ENCODE results near the gene C6orf89.

C6orf89 gene

DNA sequence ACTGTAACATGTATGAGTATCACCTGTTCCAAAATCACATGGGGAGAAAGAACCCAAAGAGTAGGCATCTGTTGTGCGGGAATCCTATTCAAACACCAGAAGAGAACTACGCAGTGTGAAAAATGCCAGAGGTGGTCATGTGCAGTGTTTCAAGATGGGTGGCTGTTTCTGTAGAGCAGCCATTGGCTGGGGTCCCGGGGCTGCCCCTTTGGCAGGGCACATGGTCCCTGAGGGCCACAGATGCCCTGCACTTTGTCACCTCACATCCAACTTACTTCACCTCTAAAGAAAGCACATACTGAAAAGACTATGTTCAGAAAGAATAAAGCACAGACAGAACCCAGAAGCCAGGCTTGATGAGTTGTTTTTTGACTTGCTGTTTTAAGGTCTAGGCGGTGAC, 87.9 kb downstream of the C6orf89 start:
- TF ChIP-seq, protein P1, sequence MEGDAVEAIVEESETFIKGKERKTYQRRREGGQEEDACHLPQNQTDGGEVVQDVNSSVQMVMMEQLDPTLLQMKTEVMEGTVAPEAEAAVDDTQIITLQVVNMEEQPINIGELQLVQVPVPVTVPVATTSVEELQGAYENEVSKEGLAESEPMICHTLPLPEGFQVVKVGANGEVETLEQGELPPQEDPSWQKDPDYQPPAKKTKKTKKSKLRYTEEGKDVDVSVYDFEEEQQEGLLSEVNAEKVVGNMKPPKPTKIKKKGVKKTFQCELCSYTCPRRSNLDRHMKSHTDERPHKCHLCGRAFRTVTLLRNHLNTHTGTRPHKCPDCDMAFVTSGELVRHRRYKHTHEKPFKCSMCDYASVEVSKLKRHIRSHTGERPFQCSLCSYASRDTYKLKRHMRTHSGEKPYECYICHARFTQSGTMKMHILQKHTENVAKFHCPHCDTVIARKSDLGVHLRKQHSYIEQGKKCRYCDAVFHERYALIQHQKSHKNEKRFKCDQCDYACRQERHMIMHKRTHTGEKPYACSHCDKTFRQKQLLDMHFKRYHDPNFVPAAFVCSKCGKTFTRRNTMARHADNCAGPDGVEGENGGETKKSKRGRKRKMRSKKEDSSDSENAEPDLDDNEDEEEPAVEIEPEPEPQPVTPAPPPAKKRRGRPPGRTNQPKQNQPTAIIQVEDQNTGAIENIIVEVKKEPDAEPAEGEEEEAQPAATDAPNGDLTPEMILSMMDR (IDR thresholded peaks at IDR 0.05): no peak

DNA sequence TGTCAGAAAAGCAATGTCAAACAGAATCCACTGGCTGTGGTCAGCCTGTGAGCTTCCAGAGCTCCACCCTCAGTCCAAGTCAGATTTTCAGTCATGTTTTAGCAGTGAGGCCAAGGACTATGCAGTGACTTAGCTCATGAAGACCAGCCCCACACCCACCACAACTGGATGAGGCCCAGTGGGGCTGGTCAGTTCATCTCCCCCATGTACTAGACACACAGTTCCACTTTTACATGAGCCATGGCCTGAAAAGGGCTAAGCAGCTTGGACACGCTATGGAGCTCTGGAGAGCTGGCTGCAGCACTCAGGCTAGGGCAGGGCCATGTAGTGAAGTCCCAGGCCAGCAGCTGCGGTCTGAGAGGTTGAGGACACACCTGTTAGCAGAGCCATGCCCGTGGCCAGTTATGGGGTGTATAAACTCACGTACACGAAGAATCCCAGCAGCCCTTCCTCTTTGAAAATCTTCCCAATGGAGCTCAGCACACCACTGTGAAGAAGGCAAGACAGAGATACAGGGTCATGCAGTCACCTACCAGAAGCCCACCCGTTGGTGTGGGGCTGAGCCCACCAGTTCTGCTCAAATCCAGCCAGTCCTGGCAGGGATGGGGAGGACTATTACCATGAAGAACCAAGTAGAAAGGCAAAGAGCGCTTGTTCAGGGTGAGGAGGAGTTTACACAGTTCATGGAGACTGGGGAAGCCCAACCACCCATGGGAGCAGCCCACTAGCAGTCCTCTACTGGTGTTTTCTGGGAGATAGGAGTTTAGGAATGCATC, 89.7 kb downstream of the C6orf89 start:
- TF ChIP-seq, protein P1 (IDR thresholded peaks at IDR 0.05): no peak

DNA sequence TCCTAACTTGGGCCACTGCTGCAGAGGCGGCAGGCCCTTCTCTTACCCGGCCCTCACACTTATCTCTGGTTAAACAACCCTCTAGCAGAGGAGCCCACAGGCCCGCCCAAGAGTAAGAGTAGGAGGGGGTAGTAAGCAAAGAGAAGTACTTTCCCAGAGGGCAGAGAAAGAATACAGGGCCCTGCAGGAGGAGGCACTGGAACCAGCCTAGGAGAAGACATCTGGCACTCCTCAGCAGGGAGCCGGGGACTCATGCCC, 90.2 kb downstream of the C6orf89 start:
- TF ChIP-seq, protein P1 (IDR thresholded peaks at IDR 0.05): no peak

DNA sequence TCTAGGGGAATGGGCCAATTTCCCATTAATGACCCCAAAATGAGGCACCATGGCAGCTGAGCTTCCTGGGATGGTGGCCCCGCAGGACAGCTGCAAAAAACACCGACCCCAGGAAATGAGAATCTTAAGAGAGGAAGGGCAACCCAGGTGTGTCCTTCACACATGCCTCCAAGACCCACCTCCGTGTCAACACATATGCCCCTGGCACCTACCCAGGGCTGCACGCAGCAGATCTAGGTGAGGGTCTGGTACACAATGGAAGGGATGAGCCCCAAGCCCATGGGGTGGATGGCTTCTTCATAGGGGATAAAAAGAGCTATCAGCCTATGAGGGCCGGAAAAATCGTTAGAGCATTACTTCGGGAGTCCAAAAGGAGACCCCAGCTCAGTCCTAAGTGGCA, 90.8 kb downstream of the C6orf89 start:
- TF ChIP-seq, protein P1 (IDR thresholded peaks at IDR 0.05): no peak

DNA sequence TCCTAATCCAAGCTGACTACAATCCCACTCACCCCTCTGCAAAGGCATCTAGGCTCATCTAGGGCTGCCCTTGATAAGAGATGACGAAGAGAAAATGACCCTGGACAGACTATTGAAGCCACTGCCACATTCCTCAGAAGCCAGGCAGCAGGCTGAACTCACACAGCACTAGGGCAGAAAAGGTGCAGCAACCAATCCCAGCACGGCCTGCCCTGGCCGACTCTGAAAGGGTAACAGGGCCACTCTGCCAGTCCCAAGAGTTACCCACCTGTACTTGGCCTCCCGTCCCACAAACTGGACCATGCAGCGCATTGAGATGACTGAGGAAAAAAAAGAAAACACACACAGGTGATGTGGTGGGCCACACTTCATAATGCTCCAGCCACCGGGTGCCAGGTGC, 91.2 kb downstream of the C6orf89 start:
- TF ChIP-seq, protein P1 (IDR thresholded peaks at IDR 0.05): no peak

DNA sequence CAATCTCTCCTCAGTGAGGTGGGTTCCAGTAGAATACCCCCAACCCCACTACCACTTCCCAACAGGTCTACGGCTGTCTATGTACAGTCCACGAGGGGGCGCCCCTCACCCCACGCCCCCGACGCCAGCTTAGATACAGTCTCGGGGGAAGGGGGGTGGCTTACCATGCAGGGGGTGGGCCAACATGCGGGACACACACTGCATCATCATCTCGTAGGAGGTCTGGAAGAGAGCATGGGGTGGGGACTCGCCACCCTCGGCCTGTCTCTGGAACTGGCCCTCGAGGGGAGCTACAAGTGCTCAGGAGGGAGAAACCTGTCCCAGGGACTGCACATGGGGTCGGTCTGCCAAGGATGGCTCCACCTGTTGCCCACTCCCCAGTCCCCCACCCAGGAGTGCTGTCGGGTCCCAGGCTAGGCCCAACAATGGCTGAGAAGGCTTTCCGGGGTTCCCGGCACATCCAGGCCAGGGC, 91.8 kb downstream of the C6orf89 start:
- TF ChIP-seq, protein P1 (IDR thresholded peaks at IDR 0.05): peak; percentile 28; the same call in 1 of the 2 replicates

Data from LNCAP (cell line).